Measurements from ENCODE around the gene SPATA6. TPM values are rescaled to one million over a fixed set of nuclear protein-coding genes. Genes with fewer than 3 reads are reported as not detected.
"Not testable (repeated sequence)": the region's sequence is repeated elsewhere in the genome, so short reads cannot be mapped to it uniquely, and the experiment has no call there.

SPATA6 gene
- 10 to 100 TPM; 20.9 to 41.5 (median 34.0) TPM for total RNA-seq

DNA sequence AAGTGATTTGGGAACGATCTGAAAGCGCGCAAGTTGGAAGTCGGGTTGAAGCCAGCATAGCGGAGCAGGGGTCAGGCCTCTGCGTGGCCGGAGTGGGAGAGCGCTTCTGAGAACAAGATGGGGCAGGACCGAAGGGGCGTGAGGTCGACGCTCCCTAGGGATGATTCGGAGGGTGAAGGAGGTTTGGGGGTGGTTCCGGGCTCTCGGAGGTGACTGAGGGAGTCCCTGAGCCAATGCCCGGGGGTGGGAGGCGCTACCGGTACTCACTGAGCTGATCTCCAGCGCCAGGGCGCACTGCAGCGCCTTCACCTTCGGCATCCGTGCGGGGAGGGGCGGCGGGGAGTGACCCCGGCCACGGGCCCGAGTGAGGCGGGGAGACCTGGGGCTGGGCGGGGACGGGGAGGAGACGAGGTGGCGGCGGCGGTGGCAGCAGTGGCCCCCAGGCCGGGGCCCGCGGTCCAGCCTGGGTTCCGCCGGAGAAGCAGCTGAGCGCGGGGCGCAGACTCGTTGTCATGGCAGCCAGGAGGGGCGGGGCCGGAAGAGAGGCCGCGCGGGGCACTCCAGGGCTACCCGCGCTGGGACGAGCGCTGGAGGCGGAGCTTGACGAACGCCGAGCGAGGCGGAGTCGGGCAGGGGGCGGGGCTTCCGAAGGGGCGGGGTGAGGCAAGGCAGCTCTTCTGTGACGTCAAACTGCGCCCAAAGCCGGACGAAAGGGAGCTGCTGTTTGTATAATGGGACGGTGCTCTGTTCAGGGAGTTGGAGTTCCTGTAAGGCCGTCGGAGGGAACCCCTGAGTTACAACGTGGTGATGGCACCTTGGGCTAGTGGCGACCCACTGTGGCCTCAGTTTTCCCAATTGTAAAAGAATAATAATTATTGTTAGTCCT lies at the start of gene SPATA6:
Gene SPATA6, minus strand, starts transcription at position 514 of the 886 bp plus-strand sequence. Its CDS starts 196 bp downstream, at position 318.
- TF ChIP-seq, protein P1, sequence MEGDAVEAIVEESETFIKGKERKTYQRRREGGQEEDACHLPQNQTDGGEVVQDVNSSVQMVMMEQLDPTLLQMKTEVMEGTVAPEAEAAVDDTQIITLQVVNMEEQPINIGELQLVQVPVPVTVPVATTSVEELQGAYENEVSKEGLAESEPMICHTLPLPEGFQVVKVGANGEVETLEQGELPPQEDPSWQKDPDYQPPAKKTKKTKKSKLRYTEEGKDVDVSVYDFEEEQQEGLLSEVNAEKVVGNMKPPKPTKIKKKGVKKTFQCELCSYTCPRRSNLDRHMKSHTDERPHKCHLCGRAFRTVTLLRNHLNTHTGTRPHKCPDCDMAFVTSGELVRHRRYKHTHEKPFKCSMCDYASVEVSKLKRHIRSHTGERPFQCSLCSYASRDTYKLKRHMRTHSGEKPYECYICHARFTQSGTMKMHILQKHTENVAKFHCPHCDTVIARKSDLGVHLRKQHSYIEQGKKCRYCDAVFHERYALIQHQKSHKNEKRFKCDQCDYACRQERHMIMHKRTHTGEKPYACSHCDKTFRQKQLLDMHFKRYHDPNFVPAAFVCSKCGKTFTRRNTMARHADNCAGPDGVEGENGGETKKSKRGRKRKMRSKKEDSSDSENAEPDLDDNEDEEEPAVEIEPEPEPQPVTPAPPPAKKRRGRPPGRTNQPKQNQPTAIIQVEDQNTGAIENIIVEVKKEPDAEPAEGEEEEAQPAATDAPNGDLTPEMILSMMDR (IDR thresholded peaks at IDR 0.05): peak in 1 of 6 experiments; percentile 11
- peak in 1 of 2 donors; percentile 72 for TF ChIP-seq POLR2A (IDR thresholded peaks at IDR 0.05)
- H3K27ac ChIP-seq: peak within 1 kb of the TSS; percentile 86
- H3K4me1 ChIP-seq: peaks cover 17 to 24% of the 10 kb centered on the region in 2 donors
- H3K36me3 ChIP-seq: no peaks in the 10 kb centered on the region
- no peaks in the 10 kb centered on the region for H3K9me3 ChIP-seq
- peak within 1 kb of the TSS; percentile 58 to 81 (median 71) for H3K4me3 ChIP-seq (replicated peaks in 1 of 3)
- no peaks in the 10 kb centered on the region for H3K27me3 ChIP-seq
- 0 to 1% methylated on average over 25 to 53 of the region's 73 CpGs for WGBS, 2 donors
- intact Hi-C loops (cut with DNase I): no loop called here
- peak; percentile 96 to 97 for DNase-seq

DNA sequence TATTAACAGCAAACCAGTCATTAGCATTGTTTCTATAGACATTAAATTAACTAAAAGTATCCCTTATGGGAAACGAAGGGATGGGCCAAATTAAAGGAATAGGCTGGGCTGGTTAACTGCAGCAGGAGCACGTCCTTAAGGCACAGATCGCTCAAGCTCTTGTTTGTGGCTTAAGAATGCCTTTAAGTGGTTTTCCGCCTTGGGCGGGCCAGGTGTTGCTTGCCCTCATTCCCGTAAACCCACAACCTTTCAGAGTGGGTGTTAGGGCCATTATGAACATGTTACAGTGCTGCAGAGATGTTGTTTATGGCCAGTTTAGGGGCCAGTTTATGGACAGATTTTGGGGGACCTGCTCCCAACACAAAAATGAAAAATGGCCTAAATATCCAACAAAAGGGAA lies 47.9 kb upstream of the SPATA6 start:
- H3K9me3 ChIP-seq; intact Hi-C loops (cut with DNase I); H3K4me3 ChIP-seq (replicated peaks in 1 of 3); H3K27me3 ChIP-seq; DNase-seq; H3K36me3 ChIP-seq; H3K27ac ChIP-seq; H3K4me1 ChIP-seq: not testable (repeated sequence)
- WGBS, 2 donors: 87 to 97% methylated on average over 6 of the region's 6 CpGs

DNA sequence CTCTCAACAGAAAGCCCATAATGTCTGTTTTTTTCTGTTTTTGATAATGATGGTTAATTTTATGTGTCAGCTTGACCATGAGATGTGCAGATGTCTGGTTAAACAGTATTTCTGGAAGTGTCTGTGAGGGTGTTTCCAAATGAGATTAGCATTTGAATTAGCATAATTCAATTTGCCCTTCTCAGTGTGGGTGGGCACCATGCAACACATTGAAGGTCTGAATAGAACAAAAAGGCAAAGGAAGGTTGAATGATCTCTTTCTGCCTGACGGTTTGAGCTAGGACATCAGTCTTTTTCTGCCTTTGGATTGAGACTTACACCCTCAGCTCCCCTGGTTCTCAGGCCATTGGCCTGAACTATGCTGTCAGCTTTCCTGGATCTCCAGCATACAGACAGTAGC lies 34.9 kb upstream of the SPATA6 start:
- 0 to 36% methylated on average over 1 of the region's 1 CpG for WGBS, 2 donors
- H3K27ac ChIP-seq: no peak overlapping the region
- intact Hi-C loops (cut with DNase I): no loop called here
- no peaks in the 10 kb centered on the region for H3K27me3 ChIP-seq
- no peaks in the 10 kb centered on the region for H3K4me1 ChIP-seq
- no peak for DNase-seq
- TF ChIP-seq, protein P1 (IDR thresholded peaks at IDR 0.05): no peak
- no peak for TF ChIP-seq POLR2A (IDR thresholded peaks at IDR 0.05)
- no peak overlapping the region for H3K4me3 ChIP-seq (replicated peaks in 1 of 3)
- no peaks in the 10 kb centered on the region for H3K9me3 ChIP-seq
- no peaks in the 10 kb centered on the region for H3K36me3 ChIP-seq

DNA sequence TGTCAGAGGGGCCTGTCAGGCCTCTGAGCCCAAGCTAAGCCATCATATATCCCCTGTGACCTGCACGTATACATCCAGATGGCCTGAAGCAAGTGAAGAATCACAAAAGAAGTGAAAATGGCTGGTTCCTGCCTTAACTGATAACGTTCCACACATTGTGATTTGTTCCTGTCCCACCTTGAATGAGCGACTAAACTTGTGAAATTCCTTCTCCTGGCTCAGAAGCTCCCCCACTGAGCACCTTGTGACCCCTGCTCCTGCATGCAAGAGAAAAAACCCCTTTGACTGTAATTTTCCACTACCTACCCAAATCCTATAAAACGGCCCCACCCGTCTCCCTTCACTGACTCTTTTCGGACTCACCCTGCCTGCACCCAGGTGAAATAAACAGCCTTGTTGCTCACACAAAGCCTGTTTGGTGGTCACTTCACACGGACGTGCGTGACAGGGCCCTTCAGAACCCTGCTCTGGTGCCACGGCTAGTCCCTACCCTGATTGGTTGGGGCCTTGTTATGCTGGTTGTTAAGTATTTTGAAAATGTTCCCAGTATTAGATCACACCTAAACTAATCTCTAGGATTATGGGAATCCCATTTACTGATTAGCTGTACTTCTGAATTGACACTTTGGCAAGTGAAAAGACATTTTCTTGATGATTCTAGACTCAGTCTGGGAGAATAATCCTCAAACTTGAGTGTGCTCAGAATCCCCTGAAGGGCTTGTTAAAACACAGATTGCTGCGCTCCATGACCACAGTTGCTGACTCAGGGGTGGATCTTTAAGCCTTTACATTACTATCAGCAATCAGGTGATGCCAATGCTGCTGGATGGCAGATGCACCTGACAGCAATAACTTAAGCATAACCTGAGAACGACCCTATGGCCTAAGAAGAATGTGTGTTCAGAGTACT lies 28.8 kb upstream of the SPATA6 start:
- WGBS, 2 donors: 63 to 79% methylated on average over 12 of the region's 12 CpGs
- H3K4me1 ChIP-seq: peaks cover 4% of the 10 kb centered on the region in 2 donors
- H3K9me3 ChIP-seq: no peaks in the 10 kb centered on the region
- H3K27me3 ChIP-seq: no peaks in the 10 kb centered on the region
- no peak overlapping the region for H3K27ac ChIP-seq
- TF ChIP-seq, protein P1 (IDR thresholded peaks at IDR 0.05): no peak
- TF ChIP-seq POLR2A (IDR thresholded peaks at IDR 0.05): no peak
- no peak overlapping the region for H3K4me3 ChIP-seq (replicated peaks in 1 of 3)
- DNase-seq: peak in 1 of 2 donors; percentile 8
- no peaks in the 10 kb centered on the region for H3K36me3 ChIP-seq
- intact Hi-C loops (cut with DNase I): no loop called here

DNA sequence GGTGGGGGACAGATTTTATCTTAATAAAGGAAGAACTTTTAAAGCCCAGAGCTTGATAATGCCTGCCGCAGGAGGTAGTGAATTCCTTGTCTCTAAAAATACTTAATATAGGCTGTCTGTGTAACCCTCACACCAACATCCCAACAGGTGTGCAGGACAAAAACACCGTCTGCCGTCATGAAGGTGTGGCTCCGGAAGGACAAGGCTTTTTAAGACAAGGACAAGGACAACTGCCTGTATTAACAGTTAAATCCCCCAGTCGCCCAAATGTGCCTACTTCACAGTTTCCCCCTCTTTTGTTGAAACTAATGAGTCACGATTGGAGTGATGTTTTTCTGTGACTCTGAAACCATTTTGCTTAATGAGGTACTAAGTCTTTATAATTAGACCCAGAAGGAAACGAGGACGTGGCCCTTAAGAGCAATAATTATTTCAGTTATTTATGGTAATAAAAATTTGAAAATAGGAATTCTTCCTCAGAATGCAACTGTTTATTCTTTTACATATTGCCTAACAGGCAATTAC lies 27.3 kb upstream of the SPATA6 start:
- H3K9me3 ChIP-seq: no peaks in the 10 kb centered on the region
- intact Hi-C loops (cut with DNase I): loop anchor here (10.0 kb wide), 1 partner anchor 144 kb away; no protein-coding TSS in a partner anchor
- H3K36me3 ChIP-seq: no peaks in the 10 kb centered on the region
- H3K4me1 ChIP-seq: peaks cover 9 to 11% of the 10 kb centered on the region in 2 donors
- H3K27ac ChIP-seq: no peak overlapping the region
- no peak overlapping the region for H3K4me3 ChIP-seq (replicated peaks in 1 of 3)
- no peak for TF ChIP-seq POLR2A (IDR thresholded peaks at IDR 0.05)
- TF ChIP-seq, protein P1 (IDR thresholded peaks at IDR 0.05): no peak
- no peak for DNase-seq
- no peaks in the 10 kb centered on the region for H3K27me3 ChIP-seq
- WGBS, 2 donors: 82 to 84% methylated on average over 8 of the region's 8 CpGs
